ENCODE measurements around the gene RAB14.

RAB14 gene

GRCh38 chr9:121227862-121228261 lies 26.2 kb upstream of the RAB14 start (continued):
- TF ChIP-seq ZNF513 (tag by site-specific recombination; IDR thresholded peaks at IDR 0.05) (no peak), ZNF488 (tag by site-specific recombination; IDR thresholded peaks at IDR 0.05) (no peak), ZNF202 (tag by site-specific recombination; IDR thresholded peaks at IDR 0.05; ENCODE audit: borderline replicate concordance) (no peak)

DNA sequence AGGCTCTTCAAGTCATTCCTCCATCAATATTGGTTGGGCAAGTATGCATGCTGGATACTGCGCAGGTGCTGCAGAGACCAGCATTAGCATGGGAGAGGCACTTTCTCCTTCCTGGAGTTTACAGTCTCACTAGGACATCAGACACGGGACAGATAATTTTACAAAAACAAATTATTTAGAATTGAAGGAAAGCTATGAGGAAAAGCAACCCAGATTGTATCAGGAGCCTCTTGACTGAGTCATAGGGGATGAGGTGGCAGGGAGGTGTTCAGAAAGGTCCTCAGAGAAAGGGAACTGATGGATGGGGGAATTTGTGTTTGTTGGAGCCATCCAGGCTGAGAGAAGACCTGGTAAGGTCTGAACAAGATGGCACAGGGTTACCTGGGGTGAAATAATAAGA lies 24.5 kb upstream of the RAB14 start:
- TF ChIP-seq ZNF174 (tag by site-specific recombination; IDR thresholded peaks at IDR 0.05): no peak
- H3K4me1 ChIP-seq (ENCODE audit: control insufficient read depth, insufficient read depth, low read length): peaks cover 3% of the 10 kb centered on the region; the same call in 1 of the 2 replicates
- ChIA-PET CTCF (interaction anchor here (1.0 to 3.9 kb wide), 5 partner anchors 10 to 94 kb away, joined by 3 to 19 read pairs (median 5); no protein-coding TSS in a partner anchor), POLR2A (no interaction called here)
- no peak overlapping the region for H3K4me3 ChIP-seq (ENCODE audit: low read depth, low read length)
- H3K36me3 ChIP-seq (ENCODE audit: control insufficient read depth in 2 of 2, insufficient read depth in 1 of 2, low read length in 2 of 2): no peaks in the 10 kb centered on the region
- H3K27ac ChIP-seq (ENCODE audit: extremely low read depth, low read depth, low read length): no peak overlapping the region
- no peaks in the 10 kb centered on the region for H3K9me3 ChIP-seq (ENCODE audit: control insufficient read depth, insufficient read depth, low read depth, low read length)

GRCh38 chr9:121225240-121225639 lies 23.6 kb upstream of the RAB14 start:
- POLR2A ChIA-PET: no interaction called here
- H3K9me3 ChIP-seq (ENCODE audit: control insufficient read depth, insufficient read depth, low read depth, low read length): no peaks in the 10 kb centered on the region
- CTCF ChIA-PET: interaction anchor here (1.0 to 4.7 kb wide), 8 partner anchors 9 to 605 kb away, joined by 3 to 57 read pairs (median 13); no protein-coding TSS in a partner anchor
- H3K4me1 ChIP-seq (ENCODE audit: control insufficient read depth, insufficient read depth, low read length): peaks cover 3% of the 10 kb centered on the region; the same call in 1 of the 2 replicates
- no peak overlapping the region for H3K4me3 ChIP-seq (ENCODE audit: low read depth, low read length)
- no peak overlapping the region for H3K27ac ChIP-seq (ENCODE audit: extremely low read depth, low read depth, low read length)
- H3K36me3 ChIP-seq (ENCODE audit: control insufficient read depth in 2 of 2, insufficient read depth in 1 of 2, low read length in 2 of 2): no peaks in the 10 kb centered on the region
- TF ChIP-seq, protein P1, sequence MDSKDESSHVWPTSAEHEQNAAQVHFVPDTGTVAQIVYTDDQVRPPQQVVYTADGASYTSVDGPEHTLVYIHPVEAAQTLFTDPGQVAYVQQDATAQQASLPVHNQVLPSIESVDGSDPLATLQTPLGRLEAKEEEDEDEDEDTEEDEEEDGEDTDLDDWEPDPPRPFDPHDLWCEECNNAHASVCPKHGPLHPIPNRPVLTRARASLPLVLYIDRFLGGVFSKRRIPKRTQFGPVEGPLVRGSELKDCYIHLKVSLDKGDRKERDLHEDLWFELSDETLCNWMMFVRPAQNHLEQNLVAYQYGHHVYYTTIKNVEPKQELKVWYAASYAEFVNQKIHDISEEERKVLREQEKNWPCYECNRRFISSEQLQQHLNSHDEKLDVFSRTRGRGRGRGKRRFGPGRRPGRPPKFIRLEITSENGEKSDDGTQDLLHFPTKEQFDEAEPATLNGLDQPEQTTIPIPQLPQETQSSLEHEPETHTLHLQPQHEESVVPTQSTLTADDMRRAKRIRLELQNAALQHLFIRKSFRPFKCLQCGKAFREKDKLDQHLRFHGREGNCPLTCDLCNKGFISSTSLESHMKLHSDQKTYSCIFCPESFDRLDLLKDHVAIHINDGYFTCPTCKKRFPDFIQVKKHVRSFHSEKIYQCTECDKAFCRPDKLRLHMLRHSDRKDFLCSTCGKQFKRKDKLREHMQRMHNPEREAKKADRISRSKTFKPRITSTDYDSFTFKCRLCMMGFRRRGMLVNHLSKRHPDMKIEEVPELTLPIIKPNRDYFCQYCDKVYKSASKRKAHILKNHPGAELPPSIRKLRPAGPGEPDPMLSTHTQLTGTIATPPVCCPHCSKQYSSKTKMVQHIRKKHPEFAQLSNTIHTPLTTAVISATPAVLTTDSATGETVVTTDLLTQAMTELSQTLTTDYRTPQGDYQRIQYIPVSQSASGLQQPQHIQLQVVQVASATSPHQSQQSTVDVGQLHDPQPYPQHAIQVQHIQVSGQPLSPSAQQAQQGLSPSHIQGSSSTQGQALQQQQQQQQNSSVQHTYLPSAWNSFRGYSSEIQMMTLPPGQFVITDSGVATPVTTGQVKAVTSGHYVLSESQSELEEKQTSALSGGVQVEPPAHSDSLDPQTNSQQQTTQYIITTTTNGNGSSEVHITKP (tag by site-specific recombination; IDR thresholded peaks at IDR 0.05): no peak
- TF ChIP-seq ZNF2 (tag by site-specific recombination; IDR thresholded peaks at IDR 0.05) (no peak), ZBTB17 (tag by site-specific recombination; IDR thresholded peaks at IDR 0.05) (peak; percentile 97), ZNF629 (tag by site-specific recombination; IDR thresholded peaks at IDR 0.05) (0 out of 2 replicates have a peak, but pooled peaks have one; percentile 19), ZNF274 (IDR thresholded peaks at IDR 0.05; ENCODE audit: low read length) (no peak), ZNF274 (tag by site-specific recombination; IDR thresholded peaks at IDR 0.05; ENCODE audit: borderline replicate concordance) (no peak), ZNF155 (tag by site-specific recombination; IDR thresholded peaks at IDR 0.05) (no peak), ZNF610 (tag by site-specific recombination; IDR thresholded peaks at IDR 0.05; ENCODE audit: borderline replicate concordance) (no peak), ZNF366 (tag by site-specific recombination; conservative IDR thresholded peaks at IDR 0.05) (0 out of 2 replicates have a peak, but pooled peaks have one; percentile 28), TCF7L2 (IDR thresholded peaks at IDR 0.05; ENCODE audit: borderline replicate concordance, low read depth, low read length) (peak; percentile 92), ZNF341 (tag by site-specific recombination; IDR thresholded peaks at IDR 0.05; ENCODE audit: low read depth) (peak; percentile 52; the same call in 1 of the 2 replicates), ZEB2 (tag by site-specific recombination; IDR thresholded peaks at IDR 0.05) (0 out of 2 replicates have a peak, but pooled peaks have one; percentile 49), FEZF1 (tag by site-specific recombination; IDR thresholded peaks at IDR 0.05) (peak; percentile 85), OSR2 (tag by site-specific recombination; IDR thresholded peaks at IDR 0.05) (peak; percentile 75), IKZF3 (tag by site-specific recombination; IDR thresholded peaks at IDR 0.05) (no peak), ZNF223 (tag by site-specific recombination; IDR thresholded peaks at IDR 0.05) (no peak), SP7 (tag by site-specific recombination; IDR thresholded peaks at IDR 0.05) (0 out of 2 replicates have a peak, but pooled peaks have one; percentile 30), ZNF571 (tag by site-specific recombination; IDR thresholded peaks at IDR 0.05) (no peak), WT1 (tag by site-specific recombination; IDR thresholded peaks at IDR 0.05) (peak; percentile 83), PRDM1 (tag by site-specific recombination; IDR thresholded peaks at IDR 0.05) (0 out of 2 replicates have a peak, but pooled peaks have one; percentile 21)
- TF ChIP-seq, protein P2, sequence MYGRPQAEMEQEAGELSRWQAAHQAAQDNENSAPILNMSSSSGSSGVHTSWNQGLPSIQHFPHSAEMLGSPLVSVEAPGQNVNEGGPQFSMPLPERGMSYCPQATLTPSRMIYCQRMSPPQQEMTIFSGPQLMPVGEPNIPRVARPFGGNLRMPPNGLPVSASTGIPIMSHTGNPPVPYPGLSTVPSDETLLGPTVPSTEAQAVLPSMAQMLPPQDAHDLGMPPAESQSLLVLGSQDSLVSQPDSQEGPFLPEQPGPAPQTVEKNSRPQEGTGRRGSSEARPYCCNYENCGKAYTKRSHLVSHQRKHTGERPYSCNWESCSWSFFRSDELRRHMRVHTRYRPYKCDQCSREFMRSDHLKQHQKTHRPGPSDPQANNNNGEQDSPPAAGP (tag by site-specific recombination; IDR thresholded peaks at IDR 0.05): peak; percentile 36; the same call in 1 of the 2 replicates
- TF ChIP-seq, protein P3, sequence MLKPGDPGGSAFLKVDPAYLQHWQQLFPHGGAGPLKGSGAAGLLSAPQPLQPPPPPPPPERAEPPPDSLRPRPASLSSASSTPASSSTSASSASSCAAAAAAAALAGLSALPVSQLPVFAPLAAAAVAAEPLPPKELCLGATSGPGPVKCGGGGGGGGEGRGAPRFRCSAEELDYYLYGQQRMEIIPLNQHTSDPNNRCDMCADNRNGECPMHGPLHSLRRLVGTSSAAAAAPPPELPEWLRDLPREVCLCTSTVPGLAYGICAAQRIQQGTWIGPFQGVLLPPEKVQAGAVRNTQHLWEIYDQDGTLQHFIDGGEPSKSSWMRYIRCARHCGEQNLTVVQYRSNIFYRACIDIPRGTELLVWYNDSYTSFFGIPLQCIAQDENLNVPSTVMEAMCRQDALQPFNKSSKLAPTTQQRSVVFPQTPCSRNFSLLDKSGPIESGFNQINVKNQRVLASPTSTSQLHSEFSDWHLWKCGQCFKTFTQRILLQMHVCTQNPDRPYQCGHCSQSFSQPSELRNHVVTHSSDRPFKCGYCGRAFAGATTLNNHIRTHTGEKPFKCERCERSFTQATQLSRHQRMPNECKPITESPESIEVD (tag by site-specific recombination; IDR thresholded peaks at IDR 0.05): peak; percentile 80

All from HEK293 (cell line).